ENCODE results near the gene TCEA3.

Gene TCEA3

GRCh38 chr1:23424293-23425192 is at the start of gene TCEA3:
TCEA3 (minus strand) TSS chr1:23424748; CDS start chr1:23424633, 115 bp downstream.
- H3K9me3 ChIP-seq (ENCODE audit: low read length): no peaks in the 10 kb centered on the region
- peaks cover 7% of the 10 kb centered on the region for H3K36me3 ChIP-seq (ENCODE audit: insufficient read depth, low read length)
- H3K27ac ChIP-seq (ENCODE audit: low read depth, low read length): peak within 1 kb of the TSS; percentile 94
- peak within 1 kb of the TSS; percentile 60 to 80 for H3K4me3 ChIP-seq (ENCODE audit: low read depth in 1 of 2, low read length in 2 of 2)
- no peaks in the 10 kb centered on the region for H3K27me3 ChIP-seq (ENCODE audit: control insufficient read depth in 1 of 2, insufficient read depth in 2 of 2, low read length in 2 of 2)
- H3K4me1 ChIP-seq (ENCODE audit: insufficient read depth, low read length): peaks cover 37% of the 10 kb centered on the region
- H3K9ac ChIP-seq (ENCODE audit: low read length): peak within 1 kb of the TSS; percentile 35

- H3K9ac ChIP-seq (ENCODE audit: low read length): no peak overlapping the region
- no peak overlapping the region for H3K27ac ChIP-seq (ENCODE audit: low read depth, low read length)
- no peaks in the 10 kb centered on the region for H3K27me3 ChIP-seq (ENCODE audit: control insufficient read depth in 1 of 2, insufficient read depth in 2 of 2, low read length in 2 of 2)
- no peak overlapping the region for H3K4me3 ChIP-seq (ENCODE audit: low read depth in 1 of 2, low read length in 2 of 2)
- H3K9me3 ChIP-seq (ENCODE audit: low read length): no peaks in the 10 kb centered on the region
- peaks cover 22% of the 10 kb centered on the region for H3K4me1 ChIP-seq (ENCODE audit: insufficient read depth, low read length)
- no peaks in the 10 kb centered on the region for H3K36me3 ChIP-seq (ENCODE audit: insufficient read depth, low read length)
Measured at GRCh38 chr1:23473037-23473800, 48.7 kb upstream of the TCEA3 start.

DNA sequence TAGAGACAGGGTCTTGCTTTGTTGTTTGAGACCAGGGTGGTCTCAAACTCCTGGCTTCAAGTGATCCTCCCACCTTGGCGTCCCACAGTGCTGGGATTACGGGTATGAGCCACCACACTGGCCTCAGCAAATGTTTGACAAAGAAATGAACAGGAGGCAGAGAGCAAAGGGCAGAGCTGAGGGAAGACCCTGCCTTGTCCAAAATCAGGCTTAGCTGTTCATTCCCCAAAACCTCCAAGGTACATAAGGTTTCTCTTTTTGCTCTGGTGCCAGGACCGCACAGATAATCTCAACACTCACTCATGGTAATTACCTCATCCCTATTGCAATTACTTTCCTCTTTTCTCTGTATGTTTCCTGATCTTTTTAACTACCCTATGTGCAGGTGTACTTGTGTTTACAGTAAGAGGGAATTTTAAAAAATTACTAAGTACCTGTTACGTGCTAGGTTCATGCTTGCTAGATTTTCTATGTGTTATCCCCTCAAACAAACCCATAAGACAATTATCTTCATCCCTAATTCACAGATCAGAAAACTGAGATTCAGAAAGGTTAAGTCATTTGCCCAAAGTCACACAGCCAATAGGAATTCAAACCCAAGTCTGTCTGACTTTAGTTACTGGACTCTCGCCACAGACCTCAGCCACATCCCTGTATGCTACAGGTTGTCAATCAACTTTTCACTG is 47.9 kb upstream of the TCEA3 start:
- Histone ChIP-seq H3K27ac (ENCODE audit: low read depth, low read length) (no peak overlapping the region), H3K4me3 (ENCODE audit: low read depth in 1 of 2, low read length in 2 of 2) (no peak overlapping the region), H3K9me3 (ENCODE audit: low read length) (no peaks in the 10 kb centered on the region), H3K4me1 (ENCODE audit: insufficient read depth, low read length) (peaks cover 22% of the 10 kb centered on the region), H3K36me3 (ENCODE audit: insufficient read depth, low read length) (no peaks in the 10 kb centered on the region), H3K27me3 (ENCODE audit: control insufficient read depth in 1 of 2, insufficient read depth in 2 of 2, low read length in 2 of 2) (no peaks in the 10 kb centered on the region), H3K9ac (ENCODE audit: low read length) (no peak overlapping the region)

- no peaks in the 10 kb centered on the region for H3K9me3 ChIP-seq (ENCODE audit: low read length)
- no peak overlapping the region for H3K4me3 ChIP-seq (ENCODE audit: low read depth in 1 of 2, low read length in 2 of 2)
- H3K36me3 ChIP-seq (ENCODE audit: insufficient read depth, low read length): no peaks in the 10 kb centered on the region
- H3K27ac ChIP-seq (ENCODE audit: low read depth, low read length): no peak overlapping the region
- peaks cover 22% of the 10 kb centered on the region for H3K4me1 ChIP-seq (ENCODE audit: insufficient read depth, low read length)
- no peaks in the 10 kb centered on the region for H3K27me3 ChIP-seq (ENCODE audit: control insufficient read depth in 1 of 2, insufficient read depth in 2 of 2, low read length in 2 of 2)
- H3K9ac ChIP-seq (ENCODE audit: low read length): no peak overlapping the region
Measured at GRCh38 chr1:23471473-23472075, 47.0 kb upstream of the TCEA3 start.

- Histone ChIP-seq H3K4me3 (ENCODE audit: low read depth in 1 of 2, low read length in 2 of 2) (no peak overlapping the region), H3K9me3 (ENCODE audit: low read length) (no peaks in the 10 kb centered on the region), H3K4me1 (ENCODE audit: insufficient read depth, low read length) (peaks cover 19% of the 10 kb centered on the region), H3K9ac (ENCODE audit: low read length) (no peak overlapping the region), H3K36me3 (ENCODE audit: insufficient read depth, low read length) (no peaks in the 10 kb centered on the region), H3K27me3 (ENCODE audit: control insufficient read depth in 1 of 2, insufficient read depth in 2 of 2, low read length in 2 of 2) (no peaks in the 10 kb centered on the region), H3K27ac (ENCODE audit: low read depth, low read length) (peak overlapping the region; percentile 14)
Measured at GRCh38 chr1:23470282-23471070, 45.9 kb upstream of the TCEA3 start.

DNA sequence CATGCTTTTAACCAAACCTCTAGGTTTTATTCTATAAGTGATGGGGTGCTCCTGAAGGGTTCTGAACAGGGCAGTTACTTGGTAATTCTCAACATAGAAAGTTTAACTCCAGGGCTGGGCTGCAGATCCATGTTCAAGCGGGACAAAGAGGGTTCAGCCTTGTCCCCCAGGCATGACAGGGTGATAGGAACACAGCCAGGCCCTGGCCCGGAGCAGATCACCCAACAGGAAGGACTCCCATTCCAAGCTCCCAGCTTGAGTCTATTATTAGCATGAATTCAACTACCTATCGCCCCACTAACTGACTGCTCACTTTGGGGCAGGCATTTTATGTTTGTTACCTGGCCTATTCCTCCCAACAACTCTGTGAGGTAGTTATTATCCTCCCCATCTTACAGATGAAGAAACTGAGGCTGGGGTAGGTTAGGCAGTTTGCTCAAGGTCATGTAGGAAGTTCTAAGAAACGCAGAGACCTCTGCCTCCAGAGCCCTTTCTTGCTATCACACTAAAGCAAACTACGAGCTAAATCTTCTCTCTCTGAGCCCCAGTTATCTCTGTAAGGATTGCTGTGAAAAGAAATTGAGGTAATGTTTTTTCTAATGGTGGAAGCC is 44.9 kb upstream of the TCEA3 start:
- Histone ChIP-seq H3K9ac (ENCODE audit: low read length) (no peak overlapping the region), H3K9me3 (ENCODE audit: low read length) (no peaks in the 10 kb centered on the region), H3K4me3 (ENCODE audit: low read depth in 1 of 2, low read length in 2 of 2) (no peak overlapping the region), H3K4me1 (ENCODE audit: insufficient read depth, low read length) (peaks cover 12% of the 10 kb centered on the region), H3K27ac (ENCODE audit: low read depth, low read length) (no peak overlapping the region), H3K36me3 (ENCODE audit: insufficient read depth, low read length) (no peaks in the 10 kb centered on the region), H3K27me3 (ENCODE audit: control insufficient read depth in 1 of 2, insufficient read depth in 2 of 2, low read length in 2 of 2) (no peaks in the 10 kb centered on the region)

GRCh38 chr1:23466423-23466989 is 42.0 kb upstream of the TCEA3 start:
- no peak overlapping the region for H3K4me3 ChIP-seq (ENCODE audit: low read depth in 1 of 2, low read length in 2 of 2)
- peaks cover 12% of the 10 kb centered on the region for H3K4me1 ChIP-seq (ENCODE audit: insufficient read depth, low read length)
- no peak overlapping the region for H3K9ac ChIP-seq (ENCODE audit: low read length)
- H3K36me3 ChIP-seq (ENCODE audit: insufficient read depth, low read length): no peaks in the 10 kb centered on the region
- H3K27ac ChIP-seq (ENCODE audit: low read depth, low read length): no peak overlapping the region
- no peaks in the 10 kb centered on the region for H3K27me3 ChIP-seq (ENCODE audit: control insufficient read depth in 1 of 2, insufficient read depth in 2 of 2, low read length in 2 of 2)
- no peaks in the 10 kb centered on the region for H3K9me3 ChIP-seq (ENCODE audit: low read length)

- Histone ChIP-seq H3K36me3 (ENCODE audit: insufficient read depth, low read length) (no peaks in the 10 kb centered on the region), H3K9me3 (ENCODE audit: low read length) (no peaks in the 10 kb centered on the region), H3K27ac (ENCODE audit: low read depth, low read length) (no peak overlapping the region), H3K9ac (ENCODE audit: low read length) (no peak overlapping the region), H3K4me1 (ENCODE audit: insufficient read depth, low read length) (no peaks in the 10 kb centered on the region), H3K27me3 (ENCODE audit: control insufficient read depth in 1 of 2, insufficient read depth in 2 of 2, low read length in 2 of 2) (no peaks in the 10 kb centered on the region), H3K4me3 (ENCODE audit: low read depth in 1 of 2, low read length in 2 of 2) (no peak overlapping the region)
Measured at GRCh38 chr1:23463286-23463685, 38.7 kb upstream of the TCEA3 start.

DNA sequence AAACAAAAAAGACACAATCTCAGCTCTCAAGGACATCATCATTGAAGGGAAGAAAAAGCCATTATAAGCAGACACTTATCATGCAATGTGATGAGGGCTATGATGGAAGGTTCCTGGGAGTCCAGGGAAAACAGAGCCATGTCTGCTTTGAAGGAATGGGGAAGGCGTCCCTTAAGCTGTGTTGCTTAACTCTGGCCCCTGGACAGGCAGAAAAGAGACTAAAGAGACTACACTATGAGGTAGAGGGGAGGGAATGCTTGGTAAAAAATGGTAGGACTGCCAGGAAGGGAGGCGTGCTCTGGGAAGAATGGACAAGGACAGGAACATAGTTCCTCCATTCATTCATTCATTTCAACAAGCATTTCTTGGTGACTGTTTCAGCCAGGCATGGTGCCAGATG is 38.2 kb upstream of the TCEA3 start:
- no peak overlapping the region for H3K4me3 ChIP-seq (ENCODE audit: low read depth in 1 of 2, low read length in 2 of 2)
- H3K4me1 ChIP-seq (ENCODE audit: insufficient read depth, low read length): no peaks in the 10 kb centered on the region
- H3K9ac ChIP-seq (ENCODE audit: low read length): no peak overlapping the region
- H3K36me3 ChIP-seq (ENCODE audit: insufficient read depth, low read length): no peaks in the 10 kb centered on the region
- no peaks in the 10 kb centered on the region for H3K27me3 ChIP-seq (ENCODE audit: control insufficient read depth in 1 of 2, insufficient read depth in 2 of 2, low read length in 2 of 2)
- no peaks in the 10 kb centered on the region for H3K9me3 ChIP-seq (ENCODE audit: low read length)
- H3K27ac ChIP-seq (ENCODE audit: low read depth, low read length): no peak overlapping the region

- H3K9ac ChIP-seq (ENCODE audit: low read length): no peak overlapping the region
- H3K27me3 ChIP-seq (ENCODE audit: control insufficient read depth in 1 of 2, insufficient read depth in 2 of 2, low read length in 2 of 2): no peaks in the 10 kb centered on the region
- H3K4me3 ChIP-seq (ENCODE audit: low read depth in 1 of 2, low read length in 2 of 2): no peak overlapping the region
- no peaks in the 10 kb centered on the region for H3K9me3 ChIP-seq (ENCODE audit: low read length)
- no peak overlapping the region for H3K27ac ChIP-seq (ENCODE audit: low read depth, low read length)
- H3K4me1 ChIP-seq (ENCODE audit: insufficient read depth, low read length): no peaks in the 10 kb centered on the region
- no peaks in the 10 kb centered on the region for H3K36me3 ChIP-seq (ENCODE audit: insufficient read depth, low read length)
Measured at GRCh38 chr1:23461050-23461449, 36.5 kb upstream of the TCEA3 start.
